Measurements from ENCODE around the gene RS1. TPM values are rescaled to one million over a fixed set of nuclear protein-coding genes. Genes with fewer than 3 reads are reported as not detected.

The RS1 gene
- total and polyA plus RNA-seq, 7 experiments from 2014 or later, result not detected

- CTCF ChIA-PET, result no interaction called here
- POLR2A ChIA-PET, result no interaction called here
- H3K9me3 Mint-ChIP-seq, result peaks cover 0 to 3% (median 0%) of the 10 kb centered on the region in 11 donors
Observed at GRCh38 chrX:18701621-18702361, 29.9 kb upstream of the RS1 start.

DNA sequence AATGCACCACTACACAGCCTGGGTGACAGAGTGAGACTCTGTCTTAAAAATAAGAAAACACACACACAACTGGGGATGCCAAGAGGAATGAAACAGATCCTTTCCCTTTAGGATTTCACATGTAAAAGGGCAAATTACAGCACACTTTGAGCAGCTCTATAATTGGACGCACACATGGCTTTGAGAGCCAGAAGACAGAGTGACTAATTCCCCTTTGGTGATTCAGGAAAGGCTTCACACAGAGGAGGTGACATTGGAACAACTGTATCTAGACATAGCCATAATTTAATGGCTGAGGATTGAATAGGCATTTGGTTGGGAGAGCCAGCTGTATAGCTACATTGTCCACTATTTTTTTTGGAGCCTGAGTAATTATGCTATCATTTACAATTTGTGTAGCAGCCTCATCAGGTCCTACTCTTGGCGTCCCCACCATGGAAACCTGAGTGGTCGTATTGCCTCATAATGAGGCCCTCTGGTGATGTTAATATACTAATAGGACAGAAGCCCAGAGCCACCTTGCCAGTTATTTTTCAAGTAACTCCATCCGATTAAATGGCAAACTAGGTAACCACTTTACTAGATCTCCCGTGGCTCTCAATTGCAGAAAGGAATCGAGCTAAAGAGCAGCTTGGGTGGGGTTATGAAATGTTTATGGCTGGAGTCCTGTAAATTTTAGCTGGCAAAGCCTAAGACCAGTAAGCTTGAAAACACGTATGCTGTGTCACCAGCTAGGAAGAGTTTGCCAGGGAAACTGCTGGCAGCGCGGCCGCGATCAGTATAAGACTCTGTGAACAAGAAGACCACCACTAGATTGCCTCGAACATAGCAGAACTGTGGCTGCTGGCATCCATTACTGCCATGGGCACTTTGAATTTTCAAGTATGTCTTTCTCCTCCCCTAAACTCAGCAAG is 27.1 kb upstream of the RS1 start:
- intact Hi-C loops (cut with micrococcal nuclease), result no loop called here
- H3K27ac ChIP-seq (ENCODE audit: low read depth, low read length), result no peak overlapping the region

More at GRCh38 chrX:18701621-18702361, 29.9 kb upstream of the RS1 start:
- Mint-ChIP-seq H3K4me1 (no peaks in the 10 kb centered on the region), H3K36me3 (no peaks in the 10 kb centered on the region), H3K4me3 (no peak overlapping the region), H3K27me3 (peaks cover 0 to 2% (median 0%) of the 10 kb centered on the region in 5 donors), H3K27ac (no peak overlapping the region)
- Histone ChIP-seq H3K36me3 (ENCODE audit: control insufficient read depth in 2 of 3, insufficient read depth in 3 of 3, low read length in 3 of 3) (no peaks in the 10 kb centered on the region), H3K9me3 (ENCODE audit: control insufficient read depth in 2 of 3, low read length in 3 of 3) (no peaks in the 10 kb centered on the region), H3K27me3 (ENCODE audit: control insufficient read depth in 2 of 2, insufficient read depth in 2 of 2, low read length in 2 of 2) (no peaks in the 10 kb centered on the region), H3K4me1 (ENCODE audit: control insufficient read depth in 2 of 2, insufficient read depth in 2 of 2, low read length in 2 of 2) (no peaks in the 10 kb centered on the region), H3K4me3 (ENCODE audit: low read length) (no peak overlapping the region), H3K27ac (ENCODE audit: low read depth, low read length) (no peak overlapping the region)
- ATAC-seq (no peak), DNase-seq (no peak)
- intact Hi-C loops (cut with micrococcal nuclease), result no loop called here

DNA sequence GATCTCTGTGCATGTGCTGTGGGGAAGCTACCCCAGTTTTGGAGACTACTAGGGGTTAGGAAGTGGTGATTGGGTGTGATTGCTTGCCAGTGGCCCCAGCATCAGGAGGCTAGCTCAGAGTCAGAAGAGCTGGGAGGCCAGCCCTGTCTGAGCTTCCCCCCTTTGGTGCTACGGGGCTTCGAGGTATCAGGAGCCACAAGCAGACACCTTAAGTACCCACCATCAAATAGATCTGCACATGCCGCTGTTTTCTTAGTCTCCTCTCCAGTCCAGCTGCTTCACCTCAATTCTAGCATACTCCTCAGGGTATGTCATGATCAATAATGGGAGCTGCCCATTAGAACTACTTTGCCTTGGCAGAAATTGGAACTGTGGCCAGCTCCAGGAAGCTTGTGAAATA is 24.7 kb upstream of the RS1 start:
- CTCF ChIA-PET, result no interaction called here
- no peaks in the 10 kb centered on the region for H3K9me3 ChIP-seq (ENCODE audit: control insufficient read depth in 2 of 3, low read length in 3 of 3)
- H3K27me3 ChIP-seq (ENCODE audit: control insufficient read depth in 2 of 2, insufficient read depth in 2 of 2, low read length in 2 of 2), result no peaks in the 10 kb centered on the region
- no peaks in the 10 kb centered on the region for H3K4me1 Mint-ChIP-seq
- POLR2A ChIA-PET, result no interaction called here
- H3K36me3 ChIP-seq (ENCODE audit: control insufficient read depth in 2 of 3, insufficient read depth in 3 of 3, low read length in 3 of 3), result no peaks in the 10 kb centered on the region
- peaks cover 0 to 3% (median 0%) of the 10 kb centered on the region in 5 donors for H3K27me3 Mint-ChIP-seq
- H3K4me3 ChIP-seq (ENCODE audit: low read length), result no peak overlapping the region
- H3K36me3 Mint-ChIP-seq, result no peaks in the 10 kb centered on the region
- H3K27ac ChIP-seq (ENCODE audit: low read depth, low read length), result no peak overlapping the region
- H3K9me3 Mint-ChIP-seq, result peaks cover 0 to 14% (median 0%) of the 10 kb centered on the region in 11 donors
- no peak overlapping the region for H3K27ac Mint-ChIP-seq
- H3K4me3 Mint-ChIP-seq, result no peak overlapping the region
- H3K4me1 ChIP-seq (ENCODE audit: control insufficient read depth in 2 of 2, insufficient read depth in 2 of 2, low read length in 2 of 2), result no peaks in the 10 kb centered on the region
- ATAC-seq (no peak), DNase-seq (no peak)
- intact Hi-C loops (cut with micrococcal nuclease), result no loop called here

More for the DNA sequence above, 27.1 kb upstream of the RS1 start:
- Mint-ChIP-seq H3K4me3 (no peak overlapping the region), H3K4me1 (no peaks in the 10 kb centered on the region), H3K9me3 (peaks cover 0 to 14% (median 0%) of the 10 kb centered on the region in 11 donors), H3K36me3 (no peaks in the 10 kb centered on the region), H3K27me3 (peaks cover 0 to 3% (median 0%) of the 10 kb centered on the region in 5 donors), H3K27ac (no peak overlapping the region)
- DNase-seq, result no peak
- no peaks in the 10 kb centered on the region for H3K27me3 ChIP-seq (ENCODE audit: control insufficient read depth in 2 of 2, insufficient read depth in 2 of 2, low read length in 2 of 2)
- H3K36me3 ChIP-seq (ENCODE audit: control insufficient read depth in 2 of 3, insufficient read depth in 3 of 3, low read length in 3 of 3), result no peaks in the 10 kb centered on the region
- no peak for ATAC-seq
- no peaks in the 10 kb centered on the region for H3K9me3 ChIP-seq (ENCODE audit: control insufficient read depth in 2 of 3, low read length in 3 of 3)
- ChIA-PET CTCF (no interaction called here), POLR2A (no interaction called here)
- no peak overlapping the region for H3K4me3 ChIP-seq (ENCODE audit: low read length)
- H3K4me1 ChIP-seq (ENCODE audit: control insufficient read depth in 2 of 2, insufficient read depth in 2 of 2, low read length in 2 of 2), result no peaks in the 10 kb centered on the region

DNA sequence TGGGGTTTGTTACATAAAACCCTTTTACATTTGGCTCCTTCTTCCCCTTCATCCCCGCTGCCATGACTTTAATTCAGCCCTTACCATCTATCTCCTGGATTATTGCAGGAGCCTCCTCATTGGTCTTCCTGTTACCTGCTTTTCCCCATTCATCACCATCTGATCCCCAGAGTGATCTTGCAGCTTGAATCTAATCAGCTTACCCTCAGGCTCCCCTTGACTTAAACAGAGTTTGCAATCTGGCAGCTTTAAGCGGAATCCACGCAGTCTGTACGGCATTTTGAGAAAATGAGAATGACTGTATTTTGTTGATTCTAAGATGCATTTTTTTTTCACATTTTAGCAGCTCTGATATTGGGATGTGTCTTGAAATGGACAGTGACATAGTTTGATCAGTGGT is 20.6 kb upstream of the RS1 start:
- Mint-ChIP-seq H3K9me3 (peaks cover 0 to 12% (median 0%) of the 10 kb centered on the region in 11 donors), H3K36me3 (no peaks in the 10 kb centered on the region), H3K4me1 (no peaks in the 10 kb centered on the region), H3K27me3 (peaks cover 0 to 3% (median 0%) of the 10 kb centered on the region in 5 donors), H3K4me3 (no peak overlapping the region), H3K27ac (no peak overlapping the region)
- intact Hi-C loops (cut with micrococcal nuclease), result no loop called here
- ChIA-PET CTCF (no interaction called here), POLR2A (no interaction called here)
- DNase-seq (no peak), ATAC-seq (no peak)
- Histone ChIP-seq H3K4me3 (ENCODE audit: low read length) (no peak overlapping the region), H3K27me3 (ENCODE audit: control insufficient read depth in 2 of 2, insufficient read depth in 2 of 2, low read length in 2 of 2) (no peaks in the 10 kb centered on the region), H3K4me1 (ENCODE audit: control insufficient read depth in 2 of 2, insufficient read depth in 2 of 2, low read length in 2 of 2) (no peaks in the 10 kb centered on the region), H3K36me3 (ENCODE audit: control insufficient read depth in 2 of 3, insufficient read depth in 3 of 3, low read length in 3 of 3) (no peaks in the 10 kb centered on the region), H3K27ac (ENCODE audit: low read depth, low read length) (no peak overlapping the region), H3K9me3 (ENCODE audit: control insufficient read depth in 2 of 3, low read length in 3 of 3) (no peaks in the 10 kb centered on the region)

- no peak overlapping the region for H3K4me3 ChIP-seq (ENCODE audit: low read length)
- no peaks in the 10 kb centered on the region for H3K27me3 ChIP-seq (ENCODE audit: control insufficient read depth in 2 of 2, insufficient read depth in 2 of 2, low read length in 2 of 2)
- POLR2A ChIA-PET, result no interaction called here
- no peaks in the 10 kb centered on the region for H3K9me3 ChIP-seq (ENCODE audit: control insufficient read depth in 2 of 3, low read length in 3 of 3)
- H3K36me3 ChIP-seq (ENCODE audit: control insufficient read depth in 2 of 3, insufficient read depth in 3 of 3, low read length in 3 of 3), result no peaks in the 10 kb centered on the region
- H3K36me3 Mint-ChIP-seq, result no peaks in the 10 kb centered on the region
- CTCF ChIA-PET, result no interaction called here
- H3K4me1 Mint-ChIP-seq, result no peaks in the 10 kb centered on the region
- H3K27me3 Mint-ChIP-seq, result peaks cover 0 to 3% (median 0%) of the 10 kb centered on the region in 5 donors
- H3K27ac ChIP-seq (ENCODE audit: low read depth, low read length), result no peak overlapping the region
- no peaks in the 10 kb centered on the region for H3K4me1 ChIP-seq (ENCODE audit: control insufficient read depth in 2 of 2, insufficient read depth in 2 of 2, low read length in 2 of 2)
- H3K4me3 Mint-ChIP-seq, result no peak overlapping the region
- ATAC-seq (no peak), DNase-seq (no peak)
- H3K27ac Mint-ChIP-seq, result no peak overlapping the region
- intact Hi-C loops (cut with micrococcal nuclease), result no loop called here
- H3K9me3 Mint-ChIP-seq, result peaks cover 0 to 10% (median 0%) of the 10 kb centered on the region in 11 donors
Observed at GRCh38 chrX:18691431-18691830, 19.5 kb upstream of the RS1 start.

GRCh38 chrX:18687856-18688495 is 16.1 kb upstream of the RS1 start:
- Mint-ChIP-seq H3K4me1 (no peaks in the 10 kb centered on the region), H3K27me3 (no peaks in the 10 kb centered on the region), H3K4me3 (no peak overlapping the region), H3K27ac (no peak overlapping the region), H3K36me3 (no peaks in the 10 kb centered on the region), H3K9me3 (peaks cover 0 to 3% (median 0%) of the 10 kb centered on the region in 11 donors)
- ATAC-seq (no peak), DNase-seq (no peak)
- H3K27me3 ChIP-seq (ENCODE audit: control insufficient read depth in 2 of 2, insufficient read depth in 2 of 2, low read length in 2 of 2), result no peaks in the 10 kb centered on the region
- no peaks in the 10 kb centered on the region for H3K4me1 ChIP-seq (ENCODE audit: control insufficient read depth in 2 of 2, insufficient read depth in 2 of 2, low read length in 2 of 2)
- H3K36me3 ChIP-seq (ENCODE audit: control insufficient read depth in 2 of 3, insufficient read depth in 3 of 3, low read length in 3 of 3), result no peaks in the 10 kb centered on the region
- no peaks in the 10 kb centered on the region for H3K9me3 ChIP-seq (ENCODE audit: control insufficient read depth in 2 of 3, low read length in 3 of 3)
- H3K4me3 ChIP-seq (ENCODE audit: low read length), result no peak overlapping the region
- H3K27ac ChIP-seq (ENCODE audit: low read depth, low read length), result no peak overlapping the region
- ChIA-PET CTCF (no interaction called here), POLR2A (no interaction called here)
- intact Hi-C loops (cut with micrococcal nuclease), result no loop called here
